ENCODE results near the gene ST3GAL2.

GRCh38 chr16:70399951-70400350, 38.9 kb downstream of the ST3GAL2 start:
- TF ChIP-seq CTCF (IDR thresholded peaks at IDR 0.05; ENCODE audit: insufficient read depth, low read length, poor library complexity, severe bottlenecking) = no peak
- TF ChIP-seq EZH2phosphoT487 (conservative IDR thresholded peaks at IDR 0.05; ENCODE audit: low read length) = no peak
